Adrenal gland (tissue), 5 donors: ENCODE results near the gene TSKU.

Experiments used
- CTCF ChIP-seq, 6 experiments: fragments of 450-650 bp in 4 of 6; fragments of 200-600 bp in 2 of 6; sonication (generic) in 1 of 6; IDR thresholded peaks; 1 replicate in 5 of 6; 2 replicates in 1 of 6; pipeline versions ENCODE4 v1.5.1 to v1.8.0; 2016 to 2021; ENCODE audit warnings: antibody characterized with exemption in 6 of 6, mild to moderate bottlenecking in 2 of 6, moderate library complexity in 1 of 6
- POLR2A ChIP-seq, 2 donors: fragments of 450-650 bp; IDR thresholded peaks; one replicate each; pipeline ENCODE4 v1.6.1; 2017; ENCODE audit warnings: antibody characterized with exemption in 2 of 2, mild to moderate bottlenecking in 2 of 2, moderate library complexity in 1 of 2
- donor health status: DM: no; HTN: no; CAD: no.

- no peak for TF ChIP-seq CTCF (IDR thresholded peaks at IDR 0.05)
- no peak for TF ChIP-seq POLR2A (IDR thresholded peaks at IDR 0.05)
Observed at GRCh38 chr11:76734456-76735420, 48.4 kb upstream of the TSKU start.
